Coronary artery (tissue), 2 donors: ENCODE results near the gene TRAF3IP3.

Experiments used
- DNase-seq: peaks from one replicate; pipeline ENCODE4 v3.0.0-alpha.2; 2017; ENCODE audit warnings: low spot score
- H3K27ac ChIP-seq, 2 donors: fragments of 200-600 bp; sonication (generic); one replicate each; pipeline ENCODE4 v1.5.1; 2016 to 2019
- H3K4me3 ChIP-seq: fragments of 200-600 bp; sonication (generic); 2 replicates; pipeline ENCODE4 v1.5.1; 2016; ENCODE audit warnings: mild to moderate bottlenecking, moderate library complexity
- CTCF ChIP-seq: fragments of 200-600 bp; sonication (generic); IDR thresholded peaks from one replicate; pipeline ENCODE4 v1.5.1; 2019; ENCODE audit warnings: antibody characterized with exemption

Gene TRAF3IP3

GRCh38 chr1:209723756-209724693 lies 31.8 kb upstream of the TRAF3IP3 start:
- Histone ChIP-seq H3K27ac (no peak overlapping the region), H3K4me3 (no peak overlapping the region)
- no peak for TF ChIP-seq CTCF
- no peak for DNase-seq

- no peak for DNase-seq
- no peak overlapping the region for H3K27ac ChIP-seq
- TF ChIP-seq CTCF: no peak
Measured at GRCh38 chr1:209727286-209727685, 28.6 kb upstream of the TRAF3IP3 start.

GRCh38 chr1:209727785-209728184 lies 28.1 kb upstream of the TRAF3IP3 start:
- TF ChIP-seq CTCF: no peak
- no peak for DNase-seq
- Histone ChIP-seq H3K4me3 (no peak overlapping the region), H3K27ac (no peak overlapping the region)

More at GRCh38 chr1:209727286-209727685, 28.6 kb upstream of the TRAF3IP3 start:
- no peak overlapping the region for H3K4me3 ChIP-seq

GRCh38 chr1:209728466-209728865 lies 27.4 kb upstream of the TRAF3IP3 start:
- Histone ChIP-seq H3K4me3 (no peak overlapping the region), H3K27ac (no peak overlapping the region)
- TF ChIP-seq CTCF: no peak
- DNase-seq: no peak

GRCh38 chr1:209729436-209729835 lies 26.4 kb upstream of the TRAF3IP3 start:
- H3K27ac ChIP-seq: no peak overlapping the region
- TF ChIP-seq CTCF: no peak

GRCh38 chr1:209732725-209733124 lies 23.1 kb upstream of the TRAF3IP3 start:
- no peak for DNase-seq
- H3K4me3 ChIP-seq: no peak overlapping the region
- TF ChIP-seq CTCF: no peak
- H3K27ac ChIP-seq: no peak overlapping the region

More at GRCh38 chr1:209729436-209729835, 26.4 kb upstream of the TRAF3IP3 start:
- no peak for DNase-seq
- no peak overlapping the region for H3K4me3 ChIP-seq
